ENCODE results near the gene VWF.

GRCh38 chr12:6116471-6117021, 7.9 kb downstream of the VWF start:
- TF ChIP-seq POLR2A (IDR thresholded peaks at IDR 0.05; ENCODE audit: extremely low read depth, insufficient read length), result no peak
- TF ChIP-seq CTCF (IDR thresholded peaks at IDR 0.05; ENCODE audit: low read depth, low read length), result no peak
- TF ChIP-seq MYC (IDR thresholded peaks at IDR 0.05; ENCODE audit: low read depth, low read length), result no peak
- no peak for TF ChIP-seq MAX (IDR thresholded peaks at IDR 0.05; ENCODE audit: low read depth, low read length)

Data from NB4 (cell line).